ENCODE data around the gene GRIK4.

Gene GRIK4

GRCh38 chr11:120510406-120511115 lies 987 bp upstream of the GRIK4 start:
- DNase-seq (ENCODE audit: low read depth, low spot score) = no peak

GRCh38 chr11:120511820-120512738 lies 531 bp downstream of the GRIK4 start:
- no peak for DNase-seq (ENCODE audit: low read depth, low spot score)

- DNase-seq (ENCODE audit: low read depth, low spot score) = no peak
These were observed 1.3 kb downstream of the GRIK4 start for GRCh38 chr11:120512739-120513435.

GRCh38 chr11:120513436-120514315 lies 2.1 kb downstream of the GRIK4 start:
- no peak for DNase-seq (ENCODE audit: low read depth, low spot score)

- no peak for DNase-seq (ENCODE audit: low read depth, low spot score)
These were observed 3.1 kb downstream of the GRIK4 start for GRCh38 chr11:120514541-120515121.

GRCh38 chr11:120515186-120515723 lies 3.7 kb downstream of the GRIK4 start:
- DNase-seq (ENCODE audit: low read depth, low spot score) = no peak

GRCh38 chr11:120516461-120517389 lies 5.2 kb downstream of the GRIK4 start:
- no peak for DNase-seq (ENCODE audit: low read depth, low spot score)

- DNase-seq (ENCODE audit: low read depth, low spot score) = no peak
These were observed 5.8 kb downstream of the GRIK4 start for GRCh38 chr11:120517390-120517761.

GRCh38 chr11:120517801-120518291 lies 6.3 kb downstream of the GRIK4 start:
- no peak for DNase-seq (ENCODE audit: low read depth, low spot score)

GRCh38 chr11:120518356-120518755 lies 6.8 kb downstream of the GRIK4 start:
- DNase-seq (ENCODE audit: low read depth, low spot score) = no peak

GRCh38 chr11:120519474-120519873 lies 7.9 kb downstream of the GRIK4 start:
- no peak for DNase-seq (ENCODE audit: low read depth, low spot score)

GRCh38 chr11:120520091-120520822 lies 8.7 kb downstream of the GRIK4 start:
- no peak for DNase-seq (ENCODE audit: low read depth, low spot score)

- no peak for DNase-seq (ENCODE audit: low read depth, low spot score)
These were observed 9.6 kb downstream of the GRIK4 start for GRCh38 chr11:120521176-120521575.

GRCh38 chr11:120522021-120522420 lies 10.5 kb downstream of the GRIK4 start:
- no peak for DNase-seq (ENCODE audit: low read depth, low spot score)

- no peak for DNase-seq (ENCODE audit: low read depth, low spot score)
These were observed 11.2 kb downstream of the GRIK4 start for GRCh38 chr11:120522736-120523135.

- DNase-seq (ENCODE audit: low read depth, low spot score) = no peak
These were observed 11.6 kb downstream of the GRIK4 start for GRCh38 chr11:120523196-120523595.

GRCh38 chr11:120524536-120525085 lies 13.1 kb downstream of the GRIK4 start:
- DNase-seq (ENCODE audit: low read depth, low spot score) = no peak
